HepG2 (cell line): Measurements from ENCODE around the gene CCDC7.

ENCODE experiments used
- CREB1 ChIP-seq, 2 experiments: fragments of 450-650 bp in 1 of 2; IDR thresholded peaks; 2 replicates each; pipeline ENCODE4 v1.6.1; 2016 to 2017; ENCODE audit warnings: control low read depth in 1 of 2, mild to moderate bottlenecking in 1 of 2, missing compliant biosample characterization in 1 of 2, missing genetic modification characterization in 1 of 2
- ZNF256 ChIP-seq: sonication (generic); formaldehyde crosslinking; conservative IDR thresholded peaks from 2 replicates; pipeline ENCODE4 v1.4.0; 2020; ENCODE audit warnings: missing genetic modification reagents

DNA sequence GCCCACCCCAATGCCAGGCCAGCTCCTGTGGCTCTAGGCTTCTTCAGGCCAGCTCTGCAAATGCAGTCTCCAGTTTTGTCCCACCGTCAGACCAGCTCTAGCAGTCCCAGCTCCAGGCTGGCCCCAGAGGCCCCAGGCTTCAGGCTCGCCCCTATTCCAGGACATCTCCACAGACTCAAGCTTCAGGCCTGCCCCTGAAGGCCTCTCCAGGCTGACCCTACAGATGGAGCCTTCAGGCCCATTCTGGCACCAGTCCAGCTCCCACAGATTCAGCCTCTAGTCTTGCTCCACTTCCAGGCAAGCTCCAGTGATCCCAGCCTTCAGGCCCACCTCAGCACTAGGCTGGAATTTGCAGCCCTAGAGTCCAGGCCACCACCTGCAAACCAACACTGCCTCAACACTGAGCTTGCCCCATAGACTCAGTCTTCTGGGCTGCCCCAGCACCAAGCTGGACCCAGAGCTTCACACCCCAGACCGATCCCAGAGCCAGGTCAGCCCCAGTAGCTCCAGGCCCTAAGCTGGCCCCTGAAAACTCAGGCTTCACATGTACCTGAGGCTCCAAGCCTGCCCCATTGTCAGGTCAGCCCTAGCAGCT, 341.8 kb downstream of the CCDC7 start:
- TF ChIP-seq CREB1 (IDR thresholded peaks at IDR 0.05) (no peak), CREB1 (CRISPR knock-in tag; IDR thresholded peaks at IDR 0.05) (no peak), ZNF256 (CRISPR knock-in tag) (no peak)
